WTC11 (cell line): ENCODE data around the gene AURKB. TPM values are rescaled to one million over a fixed set of nuclear protein-coding genes. Genes with fewer than 3 reads are reported as not detected.

Source experiments
- ATAC-seq: fragments of 200-7000 bp; cut with Tn5 transposase; 2 replicates; pipeline ENCODE4 v1.10.0; 2021; ENCODE audit warnings: mild to moderate bottlenecking, moderate library complexity
- CTCF ChIA-PET: fragments of 300-600 bp; sonication (Branson Sonifier 250); formaldehyde crosslinking; loops from one replicate; lab custom pipeline; 2021; ENCODE audit warnings: antibody characterized with exemption; lab: Charles Lee
- POLR2A ChIA-PET: fragments of 350-600 bp; sonication (Branson Sonifier 250); formaldehyde crosslinking; loops from one replicate; lab custom pipeline; 2021; ENCODE audit warnings: antibody characterized with exemption; lab: Charles Lee
- DNase-seq: peaks from one replicate; pipeline ENCODE4 v3.0.0; 2021; ENCODE audit warnings: low spot score
- H3K27ac Mint-ChIP-seq: 2 replicates; pipeline ENCODE4 v1.8.0; 2021; ENCODE audit warnings: mixed read lengths
- H3K27me3 Mint-ChIP-seq: 2 replicates; pipeline ENCODE4 v1.8.0; 2021; ENCODE audit warnings: low read depth, mild to moderate bottlenecking, moderate library complexity, mixed read lengths
- H3K36me3 Mint-ChIP-seq: 2 replicates; pipeline ENCODE4 v1.8.0; 2021; ENCODE audit warnings: mixed read lengths
- H3K4me1 Mint-ChIP-seq: 2 replicates; pipeline ENCODE4 v1.8.0; 2022; ENCODE audit warnings: mixed read lengths
- H3K4me3 Mint-ChIP-seq: 2 replicates; pipeline ENCODE4 v1.8.0; 2021; ENCODE audit warnings: mild to moderate bottlenecking, moderate library complexity, mixed read lengths
- H3K9me3 Mint-ChIP-seq: 2 replicates; pipeline ENCODE4 v1.8.0; 2021; ENCODE audit warnings: mixed read lengths
- ATF1 ChIP-seq: sonication (generic); formaldehyde crosslinking; IDR thresholded peaks from 2 replicates; pipeline ENCODE4 v1.8.1; 2023; ENCODE audit warnings: mild to moderate bottlenecking, moderate library complexity, missing genetic modification reagents
- ATF2 ChIP-seq: sonication (generic); formaldehyde crosslinking; IDR thresholded peaks from 2 replicates; pipeline ENCODE4 v1.8.1; 2022; ENCODE audit warnings: low read depth, missing genetic modification reagents, borderline replicate concordance
- CBFB ChIP-seq: sonication (generic); formaldehyde crosslinking; IDR thresholded peaks from 2 replicates; pipeline ENCODE4 v1.8.1; 2022; ENCODE audit warnings: mild to moderate bottlenecking, low read depth, missing genetic modification reagents
- FOXJ3 ChIP-seq: sonication (generic); formaldehyde crosslinking; IDR thresholded peaks from 2 replicates; pipeline ENCODE4 v1.9.0; 2021; ENCODE audit warnings: missing genetic modification reagents, mild to moderate bottlenecking, borderline replicate concordance
- HMGA2 ChIP-seq: fragments of 250-450 bp; sonication (Bioruptor Pico); IDR thresholded peaks from 2 replicates; pipeline ENCODE4 v1.4.0; 2021; ENCODE audit warnings: mild to moderate bottlenecking, moderate library complexity
- HMGXB4 ChIP-seq: sonication (generic); formaldehyde crosslinking; IDR thresholded peaks from 2 replicates; pipeline ENCODE4 v1.8.1; 2023; ENCODE audit warnings: mild to moderate bottlenecking, moderate library complexity, missing genetic modification reagents
- TP53 ChIP-seq: sonication (generic); formaldehyde crosslinking; IDR thresholded peaks from 2 replicates; pipeline ENCODE4 v1.8.1; 2023; ENCODE audit warnings: mild to moderate bottlenecking, missing genetic modification reagents
- ZSCAN18 ChIP-seq: fragments of 250-450 bp; sonication (Bioruptor Pico); IDR thresholded peaks from 2 replicates; pipeline ENCODE4 v2.1.2; 2022; ENCODE audit warnings: mild to moderate bottlenecking, moderate library complexity
- total RNA-seq: library from RNA; stranded (reverse); gene quantifications from 3 replicates; pipeline ENCODE4 v1.2.3, GENCODE V29; 2021
- TF ChIP-seq, protein P1 (sequence below): sonication (generic); formaldehyde crosslinking; IDR thresholded peaks from 2 replicates; pipeline ENCODE4 v1.8.1; 2023; ENCODE audit warnings: mild to moderate bottlenecking, missing genetic modification reagents, borderline replicate concordance
- TF ChIP-seq, protein P2 (sequence below): sonication (generic); formaldehyde crosslinking; IDR thresholded peaks from 2 replicates; pipeline ENCODE4 v1.8.1; 2022; ENCODE audit warnings: missing genetic modification reagents, borderline replicate concordance
- TF ChIP-seq, protein P3 (sequence below): sonication (generic); formaldehyde crosslinking; IDR thresholded peaks from 2 replicates; pipeline ENCODE4 v1.8.1; 2022; ENCODE audit warnings: mild to moderate bottlenecking, moderate library complexity, missing genetic modification reagents
- TF ChIP-seq, protein P4 (sequence below): fragments of 250-450 bp; sonication (Bioruptor Pico); IDR thresholded peaks from 2 replicates; pipeline ENCODE4 v1.9.0; 2021; ENCODE audit warnings: mild to moderate bottlenecking

The AURKB gene
- total RNA-seq, 1 experiment from 2014 or later = 215 TPM

DNA sequence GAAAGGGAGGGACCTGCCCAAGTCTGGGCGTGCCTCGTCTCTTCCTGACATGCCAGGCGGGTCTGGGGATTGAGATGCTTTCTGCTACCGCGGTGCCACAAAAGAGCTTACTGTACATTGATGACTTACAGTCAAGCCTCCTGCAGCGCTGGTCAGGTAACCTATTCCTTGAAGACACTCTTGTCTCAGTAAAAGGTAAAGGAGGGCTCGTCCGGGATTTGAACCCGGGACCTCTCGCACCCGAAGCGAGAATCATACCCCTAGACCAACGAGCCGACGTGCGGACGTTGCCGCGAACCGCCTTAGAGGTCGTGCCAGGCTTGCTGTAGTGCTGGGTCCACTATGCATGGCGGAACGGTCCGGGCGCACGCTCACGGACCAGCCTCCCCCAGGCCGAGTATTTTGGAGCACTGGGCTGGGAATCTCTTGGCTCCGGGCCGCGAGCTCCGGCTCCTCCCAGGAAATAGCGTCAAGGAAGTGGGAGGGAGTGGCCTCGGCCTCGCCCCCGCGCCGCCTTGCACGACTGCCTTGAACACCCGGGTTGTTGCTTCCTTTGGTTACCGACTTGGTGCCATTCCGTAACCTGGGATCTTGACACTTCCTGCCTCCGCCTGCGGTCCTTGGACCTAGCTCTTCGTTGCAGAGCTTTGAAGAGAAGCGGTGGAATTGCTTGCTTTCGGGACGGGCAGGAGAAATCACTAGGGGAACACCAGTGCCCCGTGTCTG is 12.4 kb upstream of the AURKB start (continued):
- TF ChIP-seq HMGXB4 (CRISPR knock-in tag) (peak; percentile 98), HMGA2 (CRISPR knock-in tag) (no peak), FOXJ3 (CRISPR knock-in tag) (no peak), ATF2 (CRISPR knock-in tag) (no peak), ZSCAN18 (CRISPR knock-in tag) (no peak), CBFB (no peak)
- TF ChIP-seq, protein P1, sequence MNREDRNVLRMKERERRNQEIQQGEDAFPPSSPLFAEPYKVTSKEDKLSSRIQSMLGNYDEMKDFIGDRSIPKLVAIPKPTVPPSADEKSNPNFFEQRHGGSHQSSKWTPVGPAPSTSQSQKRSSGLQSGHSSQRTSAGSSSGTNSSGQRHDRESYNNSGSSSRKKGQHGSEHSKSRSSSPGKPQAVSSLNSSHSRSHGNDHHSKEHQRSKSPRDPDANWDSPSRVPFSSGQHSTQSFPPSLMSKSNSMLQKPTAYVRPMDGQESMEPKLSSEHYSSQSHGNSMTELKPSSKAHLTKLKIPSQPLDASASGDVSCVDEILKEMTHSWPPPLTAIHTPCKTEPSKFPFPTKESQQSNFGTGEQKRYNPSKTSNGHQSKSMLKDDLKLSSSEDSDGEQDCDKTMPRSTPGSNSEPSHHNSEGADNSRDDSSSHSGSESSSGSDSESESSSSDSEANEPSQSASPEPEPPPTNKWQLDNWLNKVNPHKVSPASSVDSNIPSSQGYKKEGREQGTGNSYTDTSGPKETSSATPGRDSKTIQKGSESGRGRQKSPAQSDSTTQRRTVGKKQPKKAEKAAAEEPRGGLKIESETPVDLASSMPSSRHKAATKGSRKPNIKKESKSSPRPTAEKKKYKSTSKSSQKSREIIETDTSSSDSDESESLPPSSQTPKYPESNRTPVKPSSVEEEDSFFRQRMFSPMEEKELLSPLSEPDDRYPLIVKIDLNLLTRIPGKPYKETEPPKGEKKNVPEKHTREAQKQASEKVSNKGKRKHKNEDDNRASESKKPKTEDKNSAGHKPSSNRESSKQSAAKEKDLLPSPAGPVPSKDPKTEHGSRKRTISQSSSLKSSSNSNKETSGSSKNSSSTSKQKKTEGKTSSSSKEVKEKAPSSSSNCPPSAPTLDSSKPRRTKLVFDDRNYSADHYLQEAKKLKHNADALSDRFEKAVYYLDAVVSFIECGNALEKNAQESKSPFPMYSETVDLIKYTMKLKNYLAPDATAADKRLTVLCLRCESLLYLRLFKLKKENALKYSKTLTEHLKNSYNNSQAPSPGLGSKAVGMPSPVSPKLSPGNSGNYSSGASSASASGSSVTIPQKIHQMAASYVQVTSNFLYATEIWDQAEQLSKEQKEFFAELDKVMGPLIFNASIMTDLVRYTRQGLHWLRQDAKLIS (CRISPR knock-in tag) = no peak
- TF ChIP-seq, protein P2, sequence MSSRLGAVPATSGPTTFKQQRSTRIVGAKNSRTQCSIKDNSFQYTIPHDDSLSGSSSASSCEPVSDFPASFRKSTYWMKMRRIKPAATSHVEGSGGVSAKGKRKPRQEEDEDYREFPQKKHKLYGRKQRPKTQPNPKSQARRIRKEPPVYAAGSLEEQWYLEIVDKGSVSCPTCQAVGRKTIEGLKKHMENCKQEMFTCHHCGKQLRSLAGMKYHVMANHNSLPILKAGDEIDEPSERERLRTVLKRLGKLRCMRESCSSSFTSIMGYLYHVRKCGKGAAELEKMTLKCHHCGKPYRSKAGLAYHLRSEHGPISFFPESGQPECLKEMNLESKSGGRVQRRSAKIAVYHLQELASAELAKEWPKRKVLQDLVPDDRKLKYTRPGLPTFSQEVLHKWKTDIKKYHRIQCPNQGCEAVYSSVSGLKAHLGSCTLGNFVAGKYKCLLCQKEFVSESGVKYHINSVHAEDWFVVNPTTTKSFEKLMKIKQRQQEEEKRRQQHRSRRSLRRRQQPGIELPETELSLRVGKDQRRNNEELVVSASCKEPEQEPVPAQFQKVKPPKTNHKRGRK (CRISPR knock-in tag) = no peak
- TF ChIP-seq, protein P3, sequence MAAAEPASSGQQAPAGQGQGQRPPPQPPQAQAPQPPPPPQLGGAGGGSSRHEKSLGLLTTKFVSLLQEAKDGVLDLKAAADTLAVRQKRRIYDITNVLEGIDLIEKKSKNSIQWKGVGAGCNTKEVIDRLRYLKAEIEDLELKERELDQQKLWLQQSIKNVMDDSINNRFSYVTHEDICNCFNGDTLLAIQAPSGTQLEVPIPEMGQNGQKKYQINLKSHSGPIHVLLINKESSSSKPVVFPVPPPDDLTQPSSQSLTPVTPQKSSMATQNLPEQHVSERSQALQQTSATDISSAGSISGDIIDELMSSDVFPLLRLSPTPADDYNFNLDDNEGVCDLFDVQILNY (CRISPR knock-in tag) = no peak

DNA sequence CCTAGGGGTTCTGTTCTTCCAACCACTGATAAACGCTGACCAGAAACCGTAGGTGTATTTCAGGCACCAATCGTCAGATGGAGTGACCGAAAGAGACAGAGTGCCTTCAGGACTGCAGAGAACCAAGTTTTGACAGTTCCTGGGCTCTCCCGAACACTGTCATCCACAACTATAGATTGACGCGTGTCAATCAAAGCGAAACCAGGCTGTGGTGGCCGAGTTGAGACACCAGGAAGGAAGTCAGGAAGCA is 11.9 kb upstream of the AURKB start:
- ChIA-PET CTCF (interaction anchor here (0.8 to 4.0 kb wide), 10 partner anchors 12 to 162 kb away, joined by 3 to 24 read pairs (median 6); partner anchors contain the start of genes AURKB and CTC1), POLR2A (interaction anchor here (0.8 to 5.0 kb wide), 9 partner anchors 12 to 102 kb away, joined by 3 to 43 read pairs (median 4); partner anchors contain the start of genes AURKB, BORCS6, CTC1 and PFAS)
- peaks cover 17% of the 10 kb centered on the region for H3K4me1 Mint-ChIP-seq
- no peaks in the 10 kb centered on the region for H3K9me3 Mint-ChIP-seq
- no peak for DNase-seq
- peaks cover 7% of the 10 kb centered on the region for H3K27me3 Mint-ChIP-seq
- no peaks in the 10 kb centered on the region; the same call in 1 of the 2 replicates for H3K36me3 Mint-ChIP-seq
- TF ChIP-seq, protein P4, sequence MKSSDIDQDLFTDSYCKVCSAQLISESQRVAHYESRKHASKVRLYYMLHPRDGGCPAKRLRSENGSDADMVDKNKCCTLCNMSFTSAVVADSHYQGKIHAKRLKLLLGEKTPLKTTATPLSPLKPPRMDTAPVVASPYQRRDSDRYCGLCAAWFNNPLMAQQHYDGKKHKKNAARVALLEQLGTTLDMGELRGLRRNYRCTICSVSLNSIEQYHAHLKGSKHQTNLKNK (CRISPR knock-in tag) = no peak
- TF ChIP-seq TP53 = peak; percentile 65; the same call in 1 of the 2 replicates
- 0 out of 2 replicates have a peak, but pooled peaks have one; percentile 9 for TF ChIP-seq ATF1 (CRISPR knock-in tag)
- H3K4me3 Mint-ChIP-seq = peak overlapping the region; percentile 99
- peak overlapping the region; percentile 99 for H3K27ac Mint-ChIP-seq
- ATAC-seq = no peak
